ENCODE data around the gene XPNPEP2. TPM values are rescaled to one million over a fixed set of nuclear protein-coding genes. Genes with fewer than 3 reads are reported as not detected.

The XPNPEP2 gene
- total RNA-seq, 2 donors from 2014 or later, result 2.7 to 4.2 TPM

- H3K9me3 ChIP-seq, result no peaks in the 10 kb centered on the region
- no peaks in the 10 kb centered on the region for H3K27me3 ChIP-seq (replicated peaks; ENCODE audit: insufficient read depth)
- H3K4me3 ChIP-seq, result no peak overlapping the region
- no peak overlapping the region for H3K27ac ChIP-seq
- DNase-seq (ENCODE audit: low spot score), result no peak
- H3K4me1 ChIP-seq (ENCODE audit: control insufficient read depth in 1 of 2, low read depth in 2 of 2), result no peaks in the 10 kb centered on the region
- no peak for ATAC-seq (ENCODE audit: insufficient number of reproducible peaks, low FRiP score, low read depth)
- H3K36me3 ChIP-seq, result no peaks in the 10 kb centered on the region
- no peak for TF ChIP-seq CTCF (IDR thresholded peaks at IDR 0.05)
Observed at GRCh38 chrX:129771266-129771995, 32.7 kb downstream of the XPNPEP2 start.

- no peaks in the 10 kb centered on the region for H3K9me3 ChIP-seq
- no peak overlapping the region for H3K4me3 ChIP-seq
- no peak overlapping the region for H3K27ac ChIP-seq
- no peaks in the 10 kb centered on the region for H3K4me1 ChIP-seq (ENCODE audit: control insufficient read depth in 1 of 2, low read depth in 2 of 2)
- ATAC-seq (ENCODE audit: insufficient number of reproducible peaks, low FRiP score, low read depth), result no peak
- no peaks in the 10 kb centered on the region for H3K36me3 ChIP-seq
- no peaks in the 10 kb centered on the region for H3K27me3 ChIP-seq (replicated peaks; ENCODE audit: insufficient read depth)
- TF ChIP-seq CTCF (IDR thresholded peaks at IDR 0.05), result no peak
- no peak for DNase-seq (ENCODE audit: low spot score)
Observed at GRCh38 chrX:129772796-129773431, 34.1 kb downstream of the XPNPEP2 start.

- no peak overlapping the region for H3K4me3 ChIP-seq
- DNase-seq (ENCODE audit: low spot score) (no peak), ATAC-seq (ENCODE audit: insufficient number of reproducible peaks, low FRiP score, low read depth) (no peak)
- no peaks in the 10 kb centered on the region for H3K9me3 ChIP-seq
- no peaks in the 10 kb centered on the region for H3K36me3 ChIP-seq
- TF ChIP-seq CTCF (IDR thresholded peaks at IDR 0.05), result no peak
- no peaks in the 10 kb centered on the region for H3K27me3 ChIP-seq (replicated peaks; ENCODE audit: insufficient read depth)
- H3K4me1 ChIP-seq (ENCODE audit: control insufficient read depth in 1 of 2, low read depth in 2 of 2), result no peaks in the 10 kb centered on the region
- H3K27ac ChIP-seq, result no peak overlapping the region
Observed at GRCh38 chrX:129773649-129774458, 35.1 kb downstream of the XPNPEP2 start.

- Histone ChIP-seq H3K4me3 (no peak overlapping the region), H3K27ac (no peak overlapping the region), H3K36me3 (no peaks in the 10 kb centered on the region), H3K27me3 (replicated peaks; ENCODE audit: insufficient read depth) (no peaks in the 10 kb centered on the region), H3K9me3 (no peaks in the 10 kb centered on the region), H3K4me1 (ENCODE audit: control insufficient read depth in 1 of 2, low read depth in 2 of 2) (no peaks in the 10 kb centered on the region)
- TF ChIP-seq CTCF (IDR thresholded peaks at IDR 0.05), result no peak
- no peak for ATAC-seq (ENCODE audit: insufficient number of reproducible peaks, low FRiP score, low read depth)
- no peak for DNase-seq (ENCODE audit: low spot score)
Observed at GRCh38 chrX:129777218-129778030, 38.6 kb downstream of the XPNPEP2 start.
